Tongue (tissue), 2 donors: ENCODE measurements around the gene RAB11B. TPM values are rescaled to one million over a fixed set of nuclear protein-coding genes. Genes with fewer than 3 reads are reported as not detected.
"Not testable (repeated sequence)": the region's sequence is repeated elsewhere in the genome, so short reads cannot be mapped to it uniquely, and the experiment has no call there.

Experiments used
- DNase-seq: peaks from one replicate; pipeline ENCODE4 v3.0.0-alpha.2; 2015
- total RNA-seq: library from RNA; depleted of rRNA; stranded (reverse); fragments of >200 nt; gene quantifications from one replicate; pipeline ENCODE4 v1.2.3, GENCODE V29; 2014

Gene RAB11B
- total RNA-seq, 1 donor from 2014 or later: 78.2 TPM

GRCh38 chr19:8370176-8371010, 19.8 kb upstream of the RAB11B start:
- DNase-seq: peak; percentile 56

- no peak for DNase-seq
Observed at GRCh38 chr19:8371011-8371804, 19.0 kb upstream of the RAB11B start.

GRCh38 chr19:8373867-8374813, 16.0 kb upstream of the RAB11B start:
- DNase-seq: no peak

GRCh38 chr19:8375766-8376165, 14.4 kb upstream of the RAB11B start:
- not testable (repeated sequence) for DNase-seq

GRCh38 chr19:8376373-8376974, 13.7 kb upstream of the RAB11B start:
- DNase-seq: not testable (repeated sequence)

GRCh38 chr19:8377598-8377997, 12.6 kb upstream of the RAB11B start:
- no peak for DNase-seq

GRCh38 chr19:8379156-8379891, 10.8 kb upstream of the RAB11B start:
- DNase-seq: not testable (repeated sequence)

GRCh38 chr19:8384569-8384968, 5.6 kb upstream of the RAB11B start:
- DNase-seq: not testable (repeated sequence)

GRCh38 chr19:8385103-8385502, 5.1 kb upstream of the RAB11B start:
- DNase-seq: not testable (repeated sequence)

GRCh38 chr19:8385566-8385965, 4.6 kb upstream of the RAB11B start:
- not testable (repeated sequence) for DNase-seq

- not testable (repeated sequence) for DNase-seq
Observed at GRCh38 chr19:8386419-8386818, 3.7 kb upstream of the RAB11B start.

- DNase-seq: no peak
Observed at GRCh38 chr19:8386990-8387389, 3.2 kb upstream of the RAB11B start.

GRCh38 chr19:8387688-8388611, 2.2 kb upstream of the RAB11B start:
- DNase-seq: no peak

GRCh38 chr19:8388612-8388958, 1.6 kb upstream of the RAB11B start:
- DNase-seq: no peak

- peak; percentile 96 for DNase-seq
Observed at GRCh38 chr19:8390617-8390981, 439 bp downstream of the RAB11B start.

- DNase-seq: no peak
Observed at GRCh38 chr19:8391198-8392016, 1.2 kb downstream of the RAB11B start.

GRCh38 chr19:8392017-8392591, 1.9 kb downstream of the RAB11B start:
- DNase-seq: peak; percentile 56

GRCh38 chr19:8393192-8393870, 3.2 kb downstream of the RAB11B start:
- DNase-seq: no peak
